ENCODE results near the gene MYF5.

Gene MYF5

DNA sequence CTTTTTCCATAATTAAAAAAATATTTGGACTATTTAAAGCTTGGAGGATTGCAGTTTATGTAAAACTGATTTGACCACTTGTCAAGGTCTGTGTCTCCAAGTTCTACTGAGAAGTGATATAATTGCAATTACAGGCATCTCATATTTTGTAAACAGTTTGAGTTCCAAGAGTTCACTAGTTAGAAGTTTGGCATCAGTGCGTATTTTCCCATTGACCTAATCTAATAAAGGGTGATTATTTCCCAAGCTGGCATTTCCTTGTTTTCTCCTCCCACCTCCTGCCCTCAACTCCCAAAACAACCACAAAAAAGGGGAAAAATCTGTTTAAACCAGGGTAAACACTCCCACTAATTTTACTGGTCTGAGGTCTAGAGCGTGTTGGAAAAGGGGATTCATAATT, 12.3 kb upstream of the MYF5 start:
- TF ChIP-seq, protein P1, sequence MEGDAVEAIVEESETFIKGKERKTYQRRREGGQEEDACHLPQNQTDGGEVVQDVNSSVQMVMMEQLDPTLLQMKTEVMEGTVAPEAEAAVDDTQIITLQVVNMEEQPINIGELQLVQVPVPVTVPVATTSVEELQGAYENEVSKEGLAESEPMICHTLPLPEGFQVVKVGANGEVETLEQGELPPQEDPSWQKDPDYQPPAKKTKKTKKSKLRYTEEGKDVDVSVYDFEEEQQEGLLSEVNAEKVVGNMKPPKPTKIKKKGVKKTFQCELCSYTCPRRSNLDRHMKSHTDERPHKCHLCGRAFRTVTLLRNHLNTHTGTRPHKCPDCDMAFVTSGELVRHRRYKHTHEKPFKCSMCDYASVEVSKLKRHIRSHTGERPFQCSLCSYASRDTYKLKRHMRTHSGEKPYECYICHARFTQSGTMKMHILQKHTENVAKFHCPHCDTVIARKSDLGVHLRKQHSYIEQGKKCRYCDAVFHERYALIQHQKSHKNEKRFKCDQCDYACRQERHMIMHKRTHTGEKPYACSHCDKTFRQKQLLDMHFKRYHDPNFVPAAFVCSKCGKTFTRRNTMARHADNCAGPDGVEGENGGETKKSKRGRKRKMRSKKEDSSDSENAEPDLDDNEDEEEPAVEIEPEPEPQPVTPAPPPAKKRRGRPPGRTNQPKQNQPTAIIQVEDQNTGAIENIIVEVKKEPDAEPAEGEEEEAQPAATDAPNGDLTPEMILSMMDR (IDR thresholded peaks at IDR 0.05; ENCODE audit: borderline replicate concordance, control extremely low read depth, extremely low read depth, insufficient read depth, missing control alignments) = no peak
- in situ Hi-C loops (cut with MboI; ENCODE audit: low sequenced_read_pairs, unreplicated experiment) = no loop called here
- DNase-seq (ENCODE audit: low spot score) = no peak

DNA sequence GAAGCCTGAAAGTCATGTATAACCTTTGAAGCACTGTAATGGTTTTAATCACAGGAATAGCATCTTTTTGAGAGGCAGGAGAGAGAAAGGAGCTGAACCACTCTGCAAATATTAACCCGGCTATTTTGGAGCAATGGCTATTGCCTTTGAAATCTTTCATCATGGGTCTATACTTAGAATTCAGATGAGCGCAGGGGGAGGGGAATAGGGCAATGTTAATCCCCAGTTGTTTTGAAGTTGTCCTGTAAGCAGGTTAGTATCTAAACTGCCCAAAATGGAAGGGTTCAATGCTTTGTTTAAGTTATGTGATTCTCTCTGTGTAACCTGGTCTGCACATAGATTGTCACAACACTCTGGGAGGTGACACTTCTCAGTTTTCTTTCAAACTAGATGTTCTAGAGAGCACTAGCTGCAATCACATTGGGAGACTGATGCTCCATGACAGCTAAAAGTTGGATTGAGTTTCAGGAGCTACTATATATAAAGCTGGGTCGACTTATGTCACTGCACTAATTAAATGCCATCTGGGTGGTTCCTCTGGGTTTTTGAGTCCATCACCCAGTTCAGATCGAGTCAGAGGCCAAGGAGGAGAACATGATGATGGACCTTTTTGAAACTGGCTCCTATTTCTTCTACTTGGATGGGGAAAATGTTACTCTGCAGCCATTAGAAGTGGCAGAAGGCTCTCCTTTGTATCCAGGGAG, 9.4 kb upstream of the MYF5 start, which contains the start of gene MYF6:
MYF6 (plus strand) TSS at position 509 of the 704 bp plus-strand sequence; CDS start at position 595, 86 bp downstream.
- in situ Hi-C loops (cut with MboI; ENCODE audit: low sequenced_read_pairs, unreplicated experiment) = no loop called here
- no peak for DNase-seq (ENCODE audit: low spot score)
- TF ChIP-seq, protein P1 (IDR thresholded peaks at IDR 0.05; ENCODE audit: borderline replicate concordance, control extremely low read depth, extremely low read depth, insufficient read depth, missing control alignments) = no peak

DNA sequence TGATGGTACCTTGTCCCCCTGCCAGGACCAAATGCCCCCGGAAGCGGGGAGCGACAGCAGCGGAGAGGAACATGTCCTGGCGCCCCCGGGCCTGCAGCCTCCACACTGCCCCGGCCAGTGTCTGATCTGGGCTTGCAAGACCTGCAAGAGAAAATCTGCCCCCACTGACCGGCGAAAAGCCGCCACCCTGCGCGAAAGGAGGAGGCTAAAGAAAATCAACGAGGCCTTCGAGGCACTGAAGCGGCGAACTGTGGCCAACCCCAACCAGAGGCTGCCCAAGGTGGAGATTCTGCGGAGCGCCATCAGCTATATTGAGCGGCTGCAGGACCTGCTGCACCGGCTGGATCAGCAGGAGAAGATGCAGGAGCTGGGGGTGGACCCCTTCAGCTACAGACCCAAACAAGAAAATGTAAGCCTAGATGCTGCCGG, 8.9 kb upstream of the MYF5 start:
- TF ChIP-seq, protein P1 (IDR thresholded peaks at IDR 0.05; ENCODE audit: borderline replicate concordance, control extremely low read depth, extremely low read depth, insufficient read depth, missing control alignments) = no peak
- no peak for DNase-seq (ENCODE audit: low spot score)
- in situ Hi-C loops (cut with MboI; ENCODE audit: low sequenced_read_pairs, unreplicated experiment) = no loop called here

DNA sequence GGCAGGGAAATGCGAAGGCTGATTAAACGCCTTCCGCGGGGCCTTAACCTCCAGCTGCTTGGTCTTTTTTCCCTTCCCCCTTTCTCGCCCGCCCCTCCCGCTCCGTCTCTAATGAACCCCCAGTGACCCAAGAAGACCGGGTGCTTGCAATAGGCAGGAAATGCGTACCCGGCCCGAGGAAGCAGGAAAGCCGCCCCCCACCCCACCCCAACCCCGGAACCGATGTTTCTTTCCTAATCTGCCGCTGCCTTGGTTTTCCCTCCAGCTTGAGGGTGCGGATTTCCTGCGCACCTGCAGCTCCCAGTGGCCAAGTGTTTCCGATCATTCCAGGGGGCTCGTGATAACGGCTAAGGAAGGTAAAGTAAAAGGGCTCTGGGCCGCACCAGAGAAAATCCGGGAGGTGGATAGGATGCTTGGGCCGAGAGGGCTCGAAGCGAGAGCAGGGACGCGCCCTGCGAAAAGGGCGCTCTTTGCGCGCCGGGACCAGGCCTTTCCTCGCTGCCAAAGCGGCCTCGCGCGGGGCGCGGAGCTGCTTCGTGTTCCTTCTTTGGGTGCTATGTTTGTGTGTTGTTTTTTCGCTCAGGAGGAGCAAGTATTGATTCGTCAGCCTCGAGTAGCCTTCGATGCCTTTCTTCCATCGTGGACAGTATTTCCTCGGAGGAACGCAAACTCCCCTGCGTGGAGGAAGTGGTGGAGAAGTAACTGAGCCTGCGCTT, 8.3 kb upstream of the MYF5 start:
- in situ Hi-C loops (cut with MboI; ENCODE audit: low sequenced_read_pairs, unreplicated experiment) = no loop called here
- TF ChIP-seq, protein P1 (IDR thresholded peaks at IDR 0.05; ENCODE audit: borderline replicate concordance, control extremely low read depth, extremely low read depth, insufficient read depth, missing control alignments) = no peak
- no peak for DNase-seq (ENCODE audit: low spot score)

DNA sequence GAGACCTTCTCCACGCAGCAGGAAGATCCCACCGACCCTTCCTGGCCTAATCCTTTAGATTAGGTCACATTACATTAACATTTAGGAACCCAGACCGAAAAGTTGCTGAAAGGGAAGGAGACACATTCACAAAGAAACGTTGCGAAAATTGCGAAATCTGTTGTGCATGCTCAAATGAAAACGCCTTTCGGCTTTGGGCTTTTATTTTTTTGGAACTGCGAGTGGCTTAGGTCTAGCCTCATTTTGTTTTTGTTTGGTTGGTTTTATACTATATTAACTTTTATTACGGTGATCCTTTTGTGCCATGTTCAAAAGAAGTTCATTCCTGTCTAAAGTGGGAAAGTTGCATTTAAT, 7.8 kb upstream of the MYF5 start:
- no peak for DNase-seq (ENCODE audit: low spot score)
- in situ Hi-C loops (cut with MboI; ENCODE audit: low sequenced_read_pairs, unreplicated experiment) = no loop called here
- TF ChIP-seq, protein P1 (IDR thresholded peaks at IDR 0.05; ENCODE audit: borderline replicate concordance, control extremely low read depth, extremely low read depth, insufficient read depth, missing control alignments) = no peak

DNA sequence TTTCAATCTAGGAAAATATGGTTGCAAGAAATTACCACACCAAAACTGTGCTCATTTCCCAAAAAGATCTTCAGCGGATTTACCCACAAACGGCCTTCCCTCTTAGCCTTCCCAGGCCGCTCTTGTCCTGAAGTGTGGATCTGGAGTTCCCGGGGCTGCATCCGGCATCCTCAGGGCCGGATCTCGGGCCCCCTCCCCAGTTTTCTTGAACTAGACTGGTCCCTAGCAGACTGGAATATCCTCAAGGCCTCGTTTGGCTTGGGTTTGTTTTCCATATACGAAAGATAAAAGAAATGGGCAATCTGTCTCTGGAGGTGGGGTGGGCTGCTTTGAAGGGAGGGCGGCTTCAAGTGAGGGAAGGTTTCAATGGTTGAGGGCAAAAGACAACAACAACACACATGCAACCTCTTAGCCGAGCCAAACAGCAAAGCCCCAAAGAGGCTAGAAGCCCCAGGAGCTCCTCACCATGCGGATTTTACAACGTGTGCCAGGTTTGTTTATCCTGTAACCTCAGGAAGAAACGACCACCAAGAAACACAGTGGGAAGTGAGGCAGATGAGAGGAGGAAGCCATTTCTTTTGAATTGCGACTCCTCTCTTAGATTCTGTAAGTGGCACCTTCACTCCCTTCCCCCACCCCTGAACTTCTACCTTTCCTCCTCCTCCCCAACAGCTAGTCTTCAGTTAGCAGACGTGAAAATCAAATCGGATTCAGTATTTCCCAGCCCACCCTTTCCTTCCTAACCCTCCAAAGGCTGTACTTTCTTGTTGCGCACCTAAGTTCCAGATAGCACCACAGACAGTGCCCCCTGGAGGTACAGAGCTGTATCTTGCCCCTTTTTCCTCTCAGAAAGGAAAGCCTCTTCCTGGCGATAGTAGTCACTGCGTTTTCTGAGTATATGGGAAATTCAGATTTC, 6.6 kb upstream of the MYF5 start:
- TF ChIP-seq, protein P1 (IDR thresholded peaks at IDR 0.05; ENCODE audit: borderline replicate concordance, control extremely low read depth, extremely low read depth, insufficient read depth, missing control alignments) = peak; percentile 56
- DNase-seq (ENCODE audit: low spot score) = peak; percentile 44
- in situ Hi-C loops (cut with MboI; ENCODE audit: low sequenced_read_pairs, unreplicated experiment) = no loop called here

Measured in GM13976 (cell line).